NB4 (cell line): ENCODE results near the gene GREB1.

Source experiments
- CTCF ChIP-seq: IDR thresholded peaks from one replicate; pipeline ENCODE4 v1.5.1; 2012; ENCODE audit warnings: low read depth, low read length
- MYC ChIP-seq: IDR thresholded peaks from 2 replicates; pipeline ENCODE4 v1.6.1; 2011; ENCODE audit warnings: low read depth, low read length
- TF ChIP-seq, protein P1 (sequence below): IDR thresholded peaks from 2 replicates; pipeline ENCODE4 v1.6.1; 2011; ENCODE audit warnings: low read depth, low read length

DNA sequence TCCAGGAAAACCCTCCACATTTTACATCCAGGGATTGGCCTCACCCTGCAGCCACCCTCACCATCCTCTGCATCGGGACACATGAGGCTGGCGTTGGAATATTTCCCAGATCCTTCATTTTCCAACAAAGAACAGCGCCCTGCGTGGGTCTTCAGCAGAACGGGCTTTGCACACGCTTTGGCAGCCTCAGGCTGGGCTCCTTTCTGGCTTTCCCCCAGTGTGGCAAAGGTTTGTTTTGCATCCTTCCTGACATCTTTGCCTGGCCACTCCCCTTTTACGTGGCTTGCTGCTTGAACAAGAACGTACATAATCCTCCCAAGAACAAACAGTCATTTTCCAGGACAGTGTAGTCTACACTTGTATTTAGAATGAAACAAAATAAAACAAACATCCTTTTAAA is 25.6 kb upstream of the GREB1 start:
- no peak for TF ChIP-seq CTCF
- TF ChIP-seq, protein P1, sequence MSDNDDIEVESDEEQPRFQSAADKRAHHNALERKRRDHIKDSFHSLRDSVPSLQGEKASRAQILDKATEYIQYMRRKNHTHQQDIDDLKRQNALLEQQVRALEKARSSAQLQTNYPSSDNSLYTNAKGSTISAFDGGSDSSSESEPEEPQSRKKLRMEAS, result no peak
- no peak for TF ChIP-seq MYC
